ENCODE measurements around the gene COPZ2.
A peak's percentile ranks its signal among the peaks of the same experiment; 100 is the strongest.
"Not testable (repeated sequence)": the region's sequence is repeated elsewhere in the genome, so short reads cannot be mapped to it uniquely, and the experiment has no call there.

Gene COPZ2

GRCh38 chr17:48025040-48025903 lies 12.3 kb downstream of the COPZ2 start:
- DNase-seq (ENCODE audit: low read depth): peak; percentile 86
- peak overlapping the region; percentile 65 for H3K4me3 ChIP-seq (ENCODE audit: low read depth, low read length)
- TF ChIP-seq, protein P1, sequence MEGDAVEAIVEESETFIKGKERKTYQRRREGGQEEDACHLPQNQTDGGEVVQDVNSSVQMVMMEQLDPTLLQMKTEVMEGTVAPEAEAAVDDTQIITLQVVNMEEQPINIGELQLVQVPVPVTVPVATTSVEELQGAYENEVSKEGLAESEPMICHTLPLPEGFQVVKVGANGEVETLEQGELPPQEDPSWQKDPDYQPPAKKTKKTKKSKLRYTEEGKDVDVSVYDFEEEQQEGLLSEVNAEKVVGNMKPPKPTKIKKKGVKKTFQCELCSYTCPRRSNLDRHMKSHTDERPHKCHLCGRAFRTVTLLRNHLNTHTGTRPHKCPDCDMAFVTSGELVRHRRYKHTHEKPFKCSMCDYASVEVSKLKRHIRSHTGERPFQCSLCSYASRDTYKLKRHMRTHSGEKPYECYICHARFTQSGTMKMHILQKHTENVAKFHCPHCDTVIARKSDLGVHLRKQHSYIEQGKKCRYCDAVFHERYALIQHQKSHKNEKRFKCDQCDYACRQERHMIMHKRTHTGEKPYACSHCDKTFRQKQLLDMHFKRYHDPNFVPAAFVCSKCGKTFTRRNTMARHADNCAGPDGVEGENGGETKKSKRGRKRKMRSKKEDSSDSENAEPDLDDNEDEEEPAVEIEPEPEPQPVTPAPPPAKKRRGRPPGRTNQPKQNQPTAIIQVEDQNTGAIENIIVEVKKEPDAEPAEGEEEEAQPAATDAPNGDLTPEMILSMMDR (IDR thresholded peaks at IDR 0.05; ENCODE audit: low read depth, low read length, missing control alignments): peak; percentile 81

GRCh38 chr17:48024149-48025039 lies 13.2 kb downstream of the COPZ2 start:
- TF ChIP-seq, protein P1 (IDR thresholded peaks at IDR 0.05; ENCODE audit: low read depth, low read length, missing control alignments): no peak
- no peak for DNase-seq (ENCODE audit: low read depth)

DNA sequence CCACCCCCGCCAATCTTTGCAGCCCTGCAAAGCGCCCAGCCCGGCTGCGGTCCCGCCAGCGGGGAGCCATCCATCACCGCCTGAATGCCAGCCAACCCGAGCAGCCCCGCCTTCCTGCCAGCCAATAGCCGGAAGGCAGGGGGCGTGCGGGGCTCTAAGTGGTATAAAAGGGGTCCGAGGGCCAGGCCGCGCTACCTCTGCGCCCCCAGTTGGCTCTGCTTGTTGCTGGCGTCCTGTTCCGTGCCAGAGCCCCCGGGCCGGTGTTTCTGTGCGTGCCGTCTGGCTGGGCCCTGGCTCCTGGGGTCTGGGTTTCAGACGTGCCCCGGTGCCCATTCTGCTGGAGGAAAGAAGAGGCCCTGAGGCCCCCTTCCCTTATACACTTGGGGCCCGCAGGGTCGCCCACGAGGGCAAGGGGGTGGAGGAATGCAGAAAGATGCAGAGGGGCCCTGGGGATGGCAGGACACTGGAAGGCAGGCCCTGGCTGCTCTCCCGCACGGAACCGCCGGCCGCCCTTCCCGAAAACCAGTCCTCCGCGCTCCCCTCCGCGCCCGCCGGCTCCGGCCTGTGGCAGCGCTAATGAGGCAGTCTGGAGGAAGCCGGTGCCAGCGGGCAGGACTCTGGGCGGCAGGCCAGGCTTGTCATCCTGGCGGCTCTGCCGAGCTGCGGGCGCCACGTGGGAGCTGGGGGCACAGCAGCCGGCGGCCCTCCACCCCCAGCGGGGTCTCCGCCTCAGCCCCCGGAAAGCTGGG lies 14.0 kb downstream of the COPZ2 start:
- no peak for DNase-seq (ENCODE audit: low read depth)
- H3K4me3 ChIP-seq (ENCODE audit: low read depth, low read length): peak overlapping the region; percentile 49
- TF ChIP-seq, protein P1 (IDR thresholded peaks at IDR 0.05; ENCODE audit: low read depth, low read length, missing control alignments): peak; percentile 11

More at GRCh38 chr17:48024149-48025039, 13.2 kb downstream of the COPZ2 start:
- H3K4me3 ChIP-seq (ENCODE audit: low read depth, low read length): peak overlapping the region; percentile 49

GRCh38 chr17:48022901-48023300 lies 14.7 kb downstream of the COPZ2 start:
- no peak overlapping the region for H3K4me3 ChIP-seq (ENCODE audit: low read depth, low read length)
- TF ChIP-seq, protein P1 (IDR thresholded peaks at IDR 0.05; ENCODE audit: low read depth, low read length, missing control alignments): no peak
- DNase-seq (ENCODE audit: low read depth): no peak

- TF ChIP-seq, protein P1 (IDR thresholded peaks at IDR 0.05; ENCODE audit: low read depth, low read length, missing control alignments): no peak
- no peak for DNase-seq (ENCODE audit: low read depth)
Observed at GRCh38 chr17:48021934-48022333, 15.7 kb downstream of the COPZ2 start.

DNA sequence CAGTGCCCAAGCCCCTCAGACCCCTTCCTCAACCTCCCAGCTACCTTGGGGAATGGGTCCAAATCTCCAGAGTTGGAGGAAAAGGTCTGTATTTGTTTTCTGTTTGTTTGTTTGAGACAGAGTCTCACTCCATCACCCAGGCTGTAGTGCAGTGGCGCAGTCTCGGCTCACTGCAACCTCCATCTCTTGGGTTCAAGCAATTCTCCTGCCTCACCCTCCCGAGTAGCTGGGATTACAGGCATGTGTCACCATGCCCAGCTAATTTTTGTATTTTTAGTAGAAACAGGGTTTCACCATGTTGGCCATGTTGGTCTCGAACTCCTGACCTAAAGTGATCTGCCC lies 19.8 kb downstream of the COPZ2 start:
- not testable (repeated sequence) for DNase-seq (ENCODE audit: low read depth); H3K4me3 ChIP-seq (ENCODE audit: low read depth, low read length)

More at GRCh38 chr17:48021934-48022333, 15.7 kb downstream of the COPZ2 start:
- no peak overlapping the region for H3K4me3 ChIP-seq (ENCODE audit: low read depth, low read length)
